Thoracic aorta (tissue), 2 donors: Measurements from ENCODE around the gene CAMK2A. TPM values are rescaled to one million over a fixed set of nuclear protein-coding genes. Genes with fewer than 3 reads are reported as not detected.

Source experiments
- ATAC-seq: fragments of 150-250 bp; one replicate; pipeline ENCODE4 v1.8.0; 2017; ENCODE audit warnings: low read depth; ENCODE audit not compliant: insufficient number of reproducible peaks, low FRiP score
- DNase-seq: peaks from one replicate; pipeline ENCODE4 v3.0.0-alpha.2; 2020; ENCODE audit warnings: low spot score
- H3K27ac ChIP-seq, 2 donors: fragments of 200-600 bp; sonication (generic); 1 replicate in 1 of 2; 2 replicates in 1 of 2; pipeline ENCODE4 v1.5.1; 2016; ENCODE audit warnings: mild to moderate bottlenecking in 2 of 2, moderate library complexity in 2 of 2
- H3K27me3 ChIP-seq: fragments of 200-600 bp; sonication (generic); replicated peaks from 2 replicates; pipeline ENCODE4 v1.6.0; 2016; ENCODE audit warnings: mild to moderate bottlenecking; ENCODE audit not compliant: insufficient read depth
- H3K36me3 ChIP-seq: fragments of 200-600 bp; sonication (generic); one replicate; pipeline ENCODE4 v1.5.1; 2016
- H3K4me1 ChIP-seq, 2 donors: fragments of 200-600 bp; sonication (generic); 1 replicate in 1 of 2; 2 replicates in 1 of 2; pipeline versions ENCODE4 v1.5.1 to v1.6.0; 2016; ENCODE audit warnings: low read depth in 2 of 2, mild to moderate bottlenecking in 1 of 2; ENCODE audit not compliant: control insufficient read depth in 1 of 2
- H3K4me3 ChIP-seq: fragments of 200-600 bp; sonication (generic); 2 replicates; pipeline ENCODE4 v1.5.1; 2016; ENCODE audit warnings: mild to moderate bottlenecking
- H3K9me3 ChIP-seq: fragments of 200-600 bp; sonication (generic); 2 replicates; pipeline ENCODE4 v1.5.1; 2016
- total RNA-seq, 2 donors: library from RNA; depleted of rRNA; stranded (reverse); fragments of >200 nt; gene quantifications; one replicate each; pipeline versions ENCODE4 v1.1.0 to v1.2.3, GENCODE V29; 2016
- TF ChIP-seq, protein P1 (sequence below): fragments of 200-600 bp; sonication (generic); IDR thresholded peaks from one replicate; pipeline ENCODE4 v1.5.1; 2019; ENCODE audit warnings: antibody characterized with exemption

The CAMK2A gene
- total RNA-seq, 2 donors from 2014 or later: 0.35 TPM; not detected in 1

DNA sequence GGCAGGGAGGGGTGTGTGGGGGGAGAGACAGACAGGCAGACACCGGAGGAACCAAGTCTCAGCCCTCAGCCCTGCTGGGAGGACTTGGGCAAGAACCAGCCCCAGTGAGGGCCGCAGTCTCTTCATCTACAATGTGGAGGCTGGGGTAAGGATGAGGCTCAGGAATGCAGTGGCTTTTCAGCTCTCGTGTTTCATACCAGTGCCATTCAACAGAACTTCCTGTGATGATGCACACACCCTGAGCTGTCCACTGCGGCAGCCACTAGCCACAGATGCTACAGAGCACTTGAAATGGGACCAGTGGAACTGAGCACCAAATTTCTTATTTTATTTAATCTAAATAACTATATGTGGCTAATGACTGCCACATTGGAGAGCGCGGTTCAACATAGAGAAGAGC, 10.7 kb downstream of the CAMK2A start:
- no peak for DNase-seq
- Histone ChIP-seq H3K4me3 (no peak overlapping the region), H3K9me3 (no peaks in the 10 kb centered on the region), H3K4me1 (no peaks in the 10 kb centered on the region), H3K36me3 (no peaks in the 10 kb centered on the region), H3K27ac (no peak overlapping the region), H3K27me3 (no peaks in the 10 kb centered on the region)
- TF ChIP-seq, protein P1, sequence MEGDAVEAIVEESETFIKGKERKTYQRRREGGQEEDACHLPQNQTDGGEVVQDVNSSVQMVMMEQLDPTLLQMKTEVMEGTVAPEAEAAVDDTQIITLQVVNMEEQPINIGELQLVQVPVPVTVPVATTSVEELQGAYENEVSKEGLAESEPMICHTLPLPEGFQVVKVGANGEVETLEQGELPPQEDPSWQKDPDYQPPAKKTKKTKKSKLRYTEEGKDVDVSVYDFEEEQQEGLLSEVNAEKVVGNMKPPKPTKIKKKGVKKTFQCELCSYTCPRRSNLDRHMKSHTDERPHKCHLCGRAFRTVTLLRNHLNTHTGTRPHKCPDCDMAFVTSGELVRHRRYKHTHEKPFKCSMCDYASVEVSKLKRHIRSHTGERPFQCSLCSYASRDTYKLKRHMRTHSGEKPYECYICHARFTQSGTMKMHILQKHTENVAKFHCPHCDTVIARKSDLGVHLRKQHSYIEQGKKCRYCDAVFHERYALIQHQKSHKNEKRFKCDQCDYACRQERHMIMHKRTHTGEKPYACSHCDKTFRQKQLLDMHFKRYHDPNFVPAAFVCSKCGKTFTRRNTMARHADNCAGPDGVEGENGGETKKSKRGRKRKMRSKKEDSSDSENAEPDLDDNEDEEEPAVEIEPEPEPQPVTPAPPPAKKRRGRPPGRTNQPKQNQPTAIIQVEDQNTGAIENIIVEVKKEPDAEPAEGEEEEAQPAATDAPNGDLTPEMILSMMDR: no peak
- ATAC-seq: no peak

- Histone ChIP-seq H3K27me3 (no peaks in the 10 kb centered on the region), H3K4me1 (no peaks in the 10 kb centered on the region), H3K27ac (no peak overlapping the region), H3K9me3 (no peaks in the 10 kb centered on the region), H3K4me3 (no peak overlapping the region), H3K36me3 (no peaks in the 10 kb centered on the region)
- TF ChIP-seq, protein P1: no peak
- DNase-seq (no peak), ATAC-seq (no peak)
These were observed 11.4 kb downstream of the CAMK2A start for GRCh38 chr5:150278046-150278730.

DNA sequence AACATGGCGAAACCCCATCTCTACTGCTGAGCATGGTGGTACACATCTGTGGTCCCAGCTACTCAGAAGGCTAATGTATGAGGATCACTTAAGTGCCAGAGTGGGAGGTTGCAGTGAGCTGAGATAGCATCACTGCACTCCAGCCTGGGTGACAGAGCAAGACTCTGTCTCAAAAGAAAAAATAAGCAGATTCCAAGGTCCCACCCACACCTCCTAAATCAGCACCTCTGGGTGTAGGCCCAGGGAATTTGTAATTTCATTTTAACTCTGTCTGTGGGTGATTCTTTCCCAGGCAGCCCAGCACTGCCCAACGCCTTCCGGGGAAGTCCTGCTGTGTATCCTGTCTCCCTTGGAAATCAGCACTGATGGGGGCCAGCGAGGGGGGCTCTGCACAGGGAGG, 12.5 kb downstream of the CAMK2A start:
- Histone ChIP-seq H3K36me3 (no peaks in the 10 kb centered on the region), H3K9me3 (no peaks in the 10 kb centered on the region), H3K27ac (no peak overlapping the region), H3K4me3 (no peak overlapping the region), H3K4me1 (no peaks in the 10 kb centered on the region), H3K27me3 (no peaks in the 10 kb centered on the region)
- DNase-seq (no peak), ATAC-seq (no peak)
- TF ChIP-seq, protein P1: no peak

DNA sequence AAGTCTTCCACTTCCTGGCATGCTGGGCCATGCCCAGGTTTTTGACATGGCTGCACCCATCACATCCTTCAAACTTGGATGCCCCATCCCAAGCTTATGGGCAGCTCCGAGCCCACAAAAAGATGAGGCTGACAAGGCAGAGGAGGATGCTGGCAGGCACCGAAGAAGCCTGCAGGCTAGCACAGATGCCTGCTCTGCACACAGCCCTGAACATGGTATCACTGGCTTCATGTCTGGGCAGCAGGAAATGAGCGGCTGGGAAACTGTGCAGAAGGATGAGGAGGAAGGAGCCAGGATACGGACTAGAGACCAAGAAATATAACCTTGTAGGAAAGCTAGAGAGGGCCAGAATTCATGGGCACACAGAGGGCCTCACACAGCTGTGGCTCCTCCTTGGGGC, 14.8 kb downstream of the CAMK2A start:
- TF ChIP-seq, protein P1: no peak
- no peak for DNase-seq
- Histone ChIP-seq H3K27me3 (no peaks in the 10 kb centered on the region), H3K36me3 (no peaks in the 10 kb centered on the region), H3K27ac (no peak overlapping the region), H3K4me1 (no peaks in the 10 kb centered on the region), H3K4me3 (no peak overlapping the region), H3K9me3 (no peaks in the 10 kb centered on the region)
- ATAC-seq: no peak

GRCh38 chr5:150272531-150272930, 17.0 kb downstream of the CAMK2A start:
- no peaks in the 10 kb centered on the region for H3K36me3 ChIP-seq
- no peaks in the 10 kb centered on the region for H3K4me1 ChIP-seq
- no peaks in the 10 kb centered on the region for H3K9me3 ChIP-seq
- no peak overlapping the region for H3K4me3 ChIP-seq
- no peak for DNase-seq
- TF ChIP-seq, protein P1: no peak
- H3K27me3 ChIP-seq: no peaks in the 10 kb centered on the region
- H3K27ac ChIP-seq: no peak overlapping the region
- no peak for ATAC-seq
